ENCODE measurements around the gene VWA3B.

Gene VWA3B

DNA sequence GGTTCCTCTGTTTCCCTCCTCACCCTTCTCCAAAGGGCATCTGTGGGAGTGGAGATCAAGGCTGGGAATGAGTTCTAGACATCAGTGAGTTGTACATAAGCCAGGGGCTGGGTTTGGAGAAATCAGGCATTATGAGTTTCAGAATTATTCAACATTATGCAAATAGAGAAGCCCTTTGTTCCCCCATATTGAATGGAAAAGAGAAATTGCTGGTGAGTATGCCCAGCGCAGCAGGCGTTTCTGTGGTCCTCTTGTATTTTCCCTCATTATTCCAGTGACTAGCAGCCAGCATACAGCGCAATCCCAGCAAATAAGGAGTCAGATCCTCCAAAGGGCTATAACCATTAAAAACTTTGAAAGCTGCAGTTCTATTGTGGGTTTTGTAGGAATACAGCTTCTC, 94.4 kb downstream of the VWA3B start:
- no peak for DNase-seq

- DNase-seq: no peak
Observed at GRCh38 chr2:98185801-98186200, 98.8 kb downstream of the VWA3B start.

DNA sequence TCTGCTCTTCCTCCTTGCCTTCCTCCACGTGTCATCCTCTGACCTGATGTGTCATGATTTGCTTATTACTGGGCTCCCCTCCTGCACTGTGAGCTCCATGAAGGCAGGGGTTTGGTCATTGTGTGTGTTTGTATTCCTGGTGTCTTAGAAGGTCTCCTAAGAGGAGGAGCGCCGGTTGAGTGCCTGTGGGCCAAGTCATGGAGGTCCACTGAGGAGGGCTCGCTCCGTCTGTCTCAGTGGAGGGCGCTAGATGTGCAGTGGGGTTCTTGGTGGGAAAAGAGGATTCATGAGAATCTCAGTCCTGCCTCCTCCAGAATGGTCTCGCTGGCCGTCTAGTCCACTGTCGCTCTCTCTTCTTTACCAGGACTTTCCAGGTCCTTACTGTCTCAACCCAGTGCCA, 100.2 kb downstream of the VWA3B start:
- no peak for DNase-seq

DNA sequence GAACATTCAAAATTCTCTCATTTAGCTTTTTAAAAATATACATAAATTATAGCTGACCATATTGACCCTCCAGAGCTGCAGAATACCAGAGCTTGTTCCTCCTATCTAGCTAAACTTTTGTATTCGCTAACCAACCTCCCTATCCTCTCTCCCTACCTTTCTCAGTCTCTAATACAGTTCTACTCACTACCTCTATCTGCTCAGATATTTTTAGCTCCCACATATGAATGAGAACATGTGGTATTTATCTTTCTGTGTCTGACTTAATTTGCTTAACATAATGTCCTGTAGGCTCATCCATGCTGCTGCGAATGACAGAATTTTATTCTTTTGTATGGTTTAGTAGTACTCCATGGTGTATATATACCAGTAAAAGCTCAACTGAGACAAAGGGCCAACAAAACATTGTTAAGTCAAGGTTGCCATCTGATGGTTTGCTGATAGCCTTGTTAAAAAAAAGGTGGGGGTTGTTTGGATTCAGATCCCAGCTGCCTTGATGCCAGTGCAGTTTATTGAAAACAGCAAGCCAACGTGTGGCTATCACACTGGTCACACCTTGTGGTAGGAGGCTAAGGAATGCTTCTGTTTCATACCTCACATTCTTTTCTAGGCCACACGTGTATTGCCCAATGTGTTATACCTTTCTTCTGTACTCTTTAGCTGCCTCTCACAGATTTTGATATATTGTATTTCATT, 101.5 kb downstream of the VWA3B start:
- DNase-seq: no peak

- DNase-seq: no peak
Observed at GRCh38 chr2:98191883-98192282, 104.9 kb downstream of the VWA3B start.

- DNase-seq: no peak
Observed at GRCh38 chr2:98201576-98201975, 114.6 kb downstream of the VWA3B start.

GRCh38 chr2:98205889-98206288, 118.9 kb downstream of the VWA3B start:
- no peak for DNase-seq

- DNase-seq: no peak
Observed at GRCh38 chr2:98212092-98213000, 125.4 kb downstream of the VWA3B start.

DNA sequence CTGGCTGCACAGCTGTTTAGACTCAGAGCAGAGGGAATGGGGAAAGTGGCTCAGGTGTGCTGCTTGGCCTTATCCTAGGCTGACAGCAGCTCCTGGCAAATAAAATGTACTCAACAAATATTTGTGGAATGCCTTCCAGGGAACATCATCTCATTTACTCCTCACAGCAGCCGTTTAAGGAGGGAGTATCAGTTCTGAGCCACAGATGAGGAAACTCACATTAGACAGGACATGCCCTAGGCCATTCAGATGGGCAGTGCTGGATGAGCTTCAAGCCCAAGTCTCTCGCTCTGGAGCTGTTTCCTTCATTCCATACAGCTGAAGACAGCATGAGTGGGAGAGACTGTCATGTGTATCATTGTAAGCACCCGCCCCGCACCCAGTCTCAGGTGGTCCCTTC, 129.6 kb downstream of the VWA3B start:
- DNase-seq: no peak

- no peak for DNase-seq
Observed at GRCh38 chr2:98219152-98219551, 132.2 kb downstream of the VWA3B start.

DNA sequence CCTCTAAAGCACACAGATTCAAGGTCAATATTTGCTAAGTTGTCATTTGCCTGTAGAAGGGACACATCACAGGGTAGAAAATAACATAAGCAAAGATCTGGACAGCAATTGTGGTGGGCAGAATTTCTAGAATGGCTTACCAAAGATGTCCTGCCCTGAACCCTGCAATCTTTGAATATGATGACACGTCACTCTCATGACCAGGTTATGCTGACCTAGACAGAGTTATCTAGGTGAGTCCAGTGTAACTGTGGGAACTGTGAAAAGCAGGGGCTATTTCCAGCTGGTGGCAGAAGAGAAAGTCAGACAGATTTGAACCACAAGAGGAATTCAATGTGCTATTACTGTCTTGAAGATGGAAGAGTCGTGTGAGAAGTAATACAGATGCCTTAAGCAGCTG, 147.0 kb downstream of the VWA3B start:
- no peak for DNase-seq

DNA sequence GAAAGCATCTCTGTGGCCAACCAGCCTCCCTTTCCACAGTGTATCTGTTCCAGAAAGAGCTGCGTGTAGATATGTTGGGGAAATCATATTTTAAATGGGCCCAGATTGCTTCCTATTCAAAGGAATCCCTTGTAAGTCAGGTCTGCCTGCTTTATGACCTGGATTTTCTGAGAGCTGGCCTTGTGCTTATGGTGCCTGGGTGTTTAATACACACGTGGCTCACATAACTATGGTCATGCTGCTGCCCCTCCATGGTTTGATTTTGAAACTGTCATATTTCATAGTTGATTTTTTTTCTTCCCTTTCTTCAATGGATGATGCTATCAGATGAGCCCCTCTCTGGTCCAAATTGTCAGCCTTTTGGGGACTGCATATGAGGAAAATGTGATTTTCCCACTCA, 147.8 kb downstream of the VWA3B start:
- no peak for DNase-seq

GRCh38 chr2:98236935-98237334, 150.0 kb downstream of the VWA3B start:
- DNase-seq: no peak

DNA sequence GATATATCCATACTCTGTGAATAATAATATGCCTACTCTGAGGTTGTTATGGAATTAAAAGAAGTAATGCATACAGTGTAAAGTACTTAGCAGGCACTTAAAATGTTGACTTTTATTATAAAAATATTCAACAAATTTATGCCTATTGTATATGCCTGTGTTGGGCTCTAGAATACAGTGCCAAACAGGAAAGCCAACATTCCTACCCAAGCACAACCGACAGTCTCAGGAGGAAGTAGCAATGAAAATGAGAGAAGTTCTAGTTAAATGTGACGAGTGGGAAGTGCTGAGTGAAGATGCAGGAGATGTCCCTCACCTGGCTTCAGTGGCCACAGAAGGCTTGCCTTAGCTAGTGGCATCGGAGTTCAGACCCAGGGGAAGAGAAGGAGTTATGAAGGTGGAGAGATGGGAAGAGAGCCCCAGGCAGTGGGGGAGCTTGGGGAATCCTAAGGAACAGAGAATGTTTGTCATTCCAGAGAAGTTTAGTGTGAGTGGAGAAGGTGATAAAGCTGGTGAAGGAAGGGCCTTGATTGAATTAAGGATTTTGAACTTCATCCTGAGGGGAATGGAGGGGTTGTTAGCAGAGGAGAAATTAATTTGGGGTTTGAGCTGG, 153.9 kb downstream of the VWA3B start:
- DNase-seq: no peak

DNA sequence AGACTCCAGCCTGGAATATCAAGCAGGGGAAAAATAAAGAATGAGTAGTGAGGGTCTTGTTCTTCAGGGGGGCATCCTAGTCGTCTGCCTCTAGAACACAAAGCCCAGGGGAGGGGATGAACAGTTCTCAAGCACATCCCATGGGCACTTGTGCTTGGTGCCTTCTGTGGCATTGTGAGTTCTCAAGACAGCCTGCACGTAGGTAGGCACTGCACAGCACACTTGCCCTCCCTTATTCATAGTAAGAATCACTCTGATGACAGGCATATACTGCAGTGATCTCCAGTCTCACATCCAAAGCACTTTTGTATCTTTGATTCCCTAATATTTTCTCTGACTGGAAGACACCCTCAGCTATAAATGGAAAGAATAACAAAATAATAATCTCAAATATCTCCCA, 154.6 kb downstream of the VWA3B start:
- DNase-seq: no peak

DNA sequence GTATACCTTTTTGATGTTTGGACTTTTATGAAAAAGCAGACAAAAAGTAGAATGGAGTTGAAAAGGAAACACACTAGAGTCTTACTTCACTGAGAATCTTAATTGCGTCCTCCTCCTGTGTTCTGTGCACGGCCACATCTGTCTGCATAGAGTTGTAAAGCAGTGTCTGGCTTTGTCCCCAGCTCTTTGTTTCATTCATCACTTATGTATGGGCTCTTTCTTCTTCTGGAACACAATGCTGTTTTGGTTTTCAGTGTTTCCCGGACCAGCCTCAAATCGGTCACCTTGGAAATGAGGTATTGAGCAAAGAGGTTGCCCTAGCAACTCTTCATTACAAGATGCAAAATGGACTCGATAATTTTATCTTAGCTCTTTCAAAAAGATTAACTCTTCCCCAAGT, 155.0 kb downstream of the VWA3B start:
- DNase-seq: no peak

GRCh38 chr2:98245491-98245890, 158.5 kb downstream of the VWA3B start:
- DNase-seq: no peak

DNA sequence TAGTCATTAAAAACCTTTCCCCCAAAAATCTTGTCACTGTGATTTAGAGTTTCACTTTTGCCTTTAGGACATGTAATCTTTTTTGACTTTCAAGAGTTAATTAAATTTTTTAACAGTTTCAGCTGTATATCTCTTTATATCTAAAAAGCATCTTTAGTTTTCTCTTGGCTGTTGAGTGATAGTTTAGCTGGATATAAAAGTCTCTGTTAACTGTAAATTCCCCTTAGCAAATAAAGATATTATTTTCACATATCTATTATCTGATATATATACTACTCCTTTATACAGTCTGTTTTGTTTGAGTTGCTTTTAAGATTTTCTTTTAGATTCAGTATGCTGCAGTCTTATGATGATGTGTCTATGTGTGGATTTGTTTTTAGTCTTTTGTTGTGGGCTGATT, 160.4 kb downstream of the VWA3B start:
- DNase-seq: no peak

GRCh38 chr2:98252038-98252773, 165.2 kb downstream of the VWA3B start:
- DNase-seq: no peak

- no peak for DNase-seq
Observed at GRCh38 chr2:98253461-98254070, 166.6 kb downstream of the VWA3B start.

GRCh38 chr2:98254504-98255059, 167.6 kb downstream of the VWA3B start:
- DNase-seq: no peak

GRCh38 chr2:98258906-98259305, 171.9 kb downstream of the VWA3B start:
- no peak for DNase-seq
